Measurements from ENCODE around the gene ADGRD1. TPM values are rescaled to one million over a fixed set of nuclear protein-coding genes. Genes with fewer than 3 reads are reported as not detected.

The ADGRD1 gene
- total RNA-seq, 1 experiment from 2014 or later, result 0.97 TPM

DNA sequence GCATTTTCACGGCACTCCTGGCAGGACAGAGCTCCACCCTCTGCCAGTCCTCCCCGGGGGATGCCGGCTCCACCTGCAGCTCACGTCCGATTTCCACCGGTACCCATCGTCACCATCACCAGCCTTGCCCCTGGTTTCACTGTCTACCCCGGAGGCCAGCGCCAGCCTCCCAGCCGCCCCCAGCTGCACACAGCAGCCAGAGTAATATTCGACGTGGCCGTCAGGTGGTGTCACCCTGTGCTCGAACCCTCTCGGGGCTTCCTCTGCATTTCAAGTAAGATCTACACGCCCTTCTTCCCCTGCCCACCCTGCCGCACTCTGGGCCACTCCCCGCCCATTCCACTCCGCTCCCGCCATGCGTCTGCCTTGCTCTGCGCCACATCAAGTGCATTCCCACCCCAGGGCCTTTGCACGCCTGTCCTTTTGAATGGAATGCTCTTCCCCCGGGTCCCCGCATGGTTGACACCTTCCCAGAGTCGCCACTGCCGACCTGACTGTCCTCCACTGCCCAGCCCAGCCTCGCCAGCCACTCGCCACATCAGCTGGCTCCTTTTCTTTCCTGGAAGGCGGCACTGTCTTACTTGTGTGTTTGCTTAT is 80.3 kb downstream of the ADGRD1 start:
- no peak overlapping the region for H3K4me3 ChIP-seq (ENCODE audit: insufficient read depth, low read depth, low read length)
- no peaks in the 10 kb centered on the region for H3K27me3 ChIP-seq (ENCODE audit: control insufficient read depth, insufficient read depth, low read length)
- no peak for DNase-seq
- H3K36me3 ChIP-seq (replicated peaks; ENCODE audit: control insufficient read depth, insufficient read depth, low read length), result no peaks in the 10 kb centered on the region

DNA sequence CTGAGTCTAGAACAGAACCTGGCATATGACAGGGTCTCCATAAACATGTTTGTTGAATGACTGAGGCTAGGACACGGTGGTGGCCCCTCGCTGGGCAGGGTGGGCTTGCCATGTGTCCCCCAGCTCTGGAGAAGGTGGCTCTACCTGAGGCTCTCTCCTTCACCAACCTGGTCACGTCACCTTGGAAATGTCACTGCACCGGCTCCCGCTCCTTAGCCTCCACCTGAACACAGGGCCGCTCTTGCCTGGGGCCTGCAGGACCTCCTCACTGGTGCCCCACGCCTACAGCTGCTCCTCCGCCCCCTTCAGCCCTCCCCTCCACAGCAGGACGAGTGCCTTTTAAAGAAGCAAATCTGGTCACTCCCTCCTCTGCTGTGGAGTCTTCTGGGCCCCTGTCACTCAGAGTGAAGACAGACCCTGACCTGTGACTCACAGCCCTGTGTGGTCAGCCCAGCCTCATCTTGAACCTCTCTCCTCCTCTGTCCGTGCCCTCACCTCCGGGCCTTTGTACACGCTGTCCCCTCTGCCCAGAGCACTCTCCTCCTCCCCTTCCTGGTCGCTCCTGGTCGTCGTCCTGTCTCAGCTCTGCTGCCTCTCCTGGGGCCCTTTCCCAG is 81.0 kb downstream of the ADGRD1 start:
- no peak overlapping the region for H3K4me3 ChIP-seq (ENCODE audit: insufficient read depth, low read depth, low read length)
- H3K36me3 ChIP-seq (replicated peaks; ENCODE audit: control insufficient read depth, insufficient read depth, low read length), result no peaks in the 10 kb centered on the region
- no peaks in the 10 kb centered on the region for H3K27me3 ChIP-seq (ENCODE audit: control insufficient read depth, insufficient read depth, low read length)
- DNase-seq, result no peak

DNA sequence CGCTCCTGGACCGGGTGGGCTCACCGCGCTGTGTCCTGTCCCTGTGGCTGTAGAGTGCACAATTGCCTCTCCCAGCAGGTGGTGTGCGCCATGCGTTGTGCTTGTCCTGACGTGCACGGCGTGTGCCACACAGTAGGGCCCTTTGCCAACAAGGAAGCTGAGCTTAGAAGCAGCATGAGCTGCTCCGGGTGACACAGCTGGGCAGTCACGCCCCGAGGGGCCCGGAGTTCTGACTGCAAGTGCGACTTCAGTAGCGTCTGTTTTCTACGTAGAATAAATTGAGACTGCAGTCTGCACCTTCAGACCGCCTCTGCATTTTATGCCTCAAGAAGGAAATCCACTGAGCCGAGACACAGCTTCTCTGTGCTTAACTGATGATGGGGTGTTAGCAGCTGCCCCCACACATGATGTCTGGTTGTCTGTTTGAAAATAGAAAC is 81.6 kb downstream of the ADGRD1 start:
- Histone ChIP-seq H3K36me3 (replicated peaks; ENCODE audit: control insufficient read depth, insufficient read depth, low read length) (no peaks in the 10 kb centered on the region), H3K4me3 (ENCODE audit: insufficient read depth, low read depth, low read length) (no peak overlapping the region), H3K27me3 (ENCODE audit: control insufficient read depth, insufficient read depth, low read length) (no peaks in the 10 kb centered on the region)
- no peak for DNase-seq

DNA sequence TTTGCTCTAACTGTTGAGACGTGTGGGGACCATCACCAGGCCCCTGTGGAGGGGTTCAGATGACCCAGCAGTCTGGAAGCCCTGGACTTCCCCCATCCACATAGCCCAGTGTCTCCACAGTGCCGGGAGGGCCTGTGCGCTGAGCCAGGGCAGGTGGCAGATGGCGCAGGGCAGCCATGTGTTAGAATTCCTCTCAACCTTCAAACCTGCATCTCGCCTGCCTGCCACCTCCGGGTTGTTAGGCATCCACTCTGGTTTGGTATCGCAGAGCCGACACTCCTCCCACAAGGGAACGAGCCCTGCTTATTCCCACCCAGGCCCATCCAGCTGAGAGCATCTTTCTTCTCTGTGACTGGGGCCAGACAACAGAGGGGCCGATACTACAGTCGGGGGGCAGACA is 84.5 kb downstream of the ADGRD1 start:
- no peak for DNase-seq
- H3K36me3 ChIP-seq (replicated peaks; ENCODE audit: control insufficient read depth, insufficient read depth, low read length), result no peaks in the 10 kb centered on the region
- H3K27me3 ChIP-seq (ENCODE audit: control insufficient read depth, insufficient read depth, low read length), result no peaks in the 10 kb centered on the region
- no peak overlapping the region for H3K4me3 ChIP-seq (ENCODE audit: insufficient read depth, low read depth, low read length)

DNA sequence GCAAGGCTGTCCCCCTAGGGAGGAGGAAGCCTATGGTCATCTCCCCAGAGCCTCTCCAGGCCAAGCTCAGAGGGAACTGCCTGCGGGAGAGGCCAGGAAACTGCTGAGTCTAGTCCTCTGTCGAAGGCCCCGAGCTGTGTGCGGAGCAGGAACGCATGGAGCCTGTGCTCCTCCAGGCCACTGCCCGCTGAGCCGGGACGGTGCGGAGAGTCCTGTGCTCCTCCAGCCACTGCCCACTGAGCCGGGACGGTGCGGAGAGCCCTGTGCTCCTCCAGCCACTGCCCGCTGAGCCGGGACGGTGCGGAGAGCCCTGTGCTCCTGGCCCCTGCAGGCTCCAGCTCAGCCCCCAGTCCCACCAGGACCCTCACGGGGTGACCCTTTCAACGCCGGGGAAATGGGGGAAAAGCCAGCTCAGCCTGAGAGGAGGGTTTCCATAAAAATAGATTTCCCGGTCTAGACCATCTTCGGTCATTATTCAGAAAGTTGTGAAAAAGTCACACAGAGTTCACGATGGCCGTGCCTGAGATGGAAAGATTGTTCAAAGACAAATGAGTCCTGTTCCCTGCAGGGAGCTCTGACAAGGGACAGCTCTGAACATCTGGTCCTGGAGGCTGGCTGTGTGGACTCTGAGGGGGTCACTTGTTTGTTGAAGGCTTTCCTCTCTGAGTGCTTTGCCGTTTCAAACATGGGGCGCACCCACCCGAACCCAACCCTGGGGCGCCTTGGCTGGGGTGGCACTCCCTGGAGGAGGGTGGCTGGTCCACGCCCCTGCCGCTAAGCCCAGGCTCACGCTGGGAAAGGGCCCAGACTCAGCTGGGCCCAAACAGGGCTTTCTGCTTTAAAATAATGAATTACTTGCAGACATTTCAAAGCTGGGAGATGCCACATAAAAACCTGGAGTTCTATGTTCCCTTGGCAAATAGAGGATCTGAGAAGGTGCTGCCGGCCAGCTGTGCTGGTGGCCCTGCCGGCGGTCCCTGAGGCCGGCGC is 85.5 kb downstream of the ADGRD1 start:
- no peak overlapping the region for H3K4me3 ChIP-seq (ENCODE audit: insufficient read depth, low read depth, low read length)
- H3K36me3 ChIP-seq (replicated peaks; ENCODE audit: control insufficient read depth, insufficient read depth, low read length), result no peaks in the 10 kb centered on the region
- DNase-seq, result peak; percentile 47
- H3K27me3 ChIP-seq (ENCODE audit: control insufficient read depth, insufficient read depth, low read length), result no peaks in the 10 kb centered on the region

DNA sequence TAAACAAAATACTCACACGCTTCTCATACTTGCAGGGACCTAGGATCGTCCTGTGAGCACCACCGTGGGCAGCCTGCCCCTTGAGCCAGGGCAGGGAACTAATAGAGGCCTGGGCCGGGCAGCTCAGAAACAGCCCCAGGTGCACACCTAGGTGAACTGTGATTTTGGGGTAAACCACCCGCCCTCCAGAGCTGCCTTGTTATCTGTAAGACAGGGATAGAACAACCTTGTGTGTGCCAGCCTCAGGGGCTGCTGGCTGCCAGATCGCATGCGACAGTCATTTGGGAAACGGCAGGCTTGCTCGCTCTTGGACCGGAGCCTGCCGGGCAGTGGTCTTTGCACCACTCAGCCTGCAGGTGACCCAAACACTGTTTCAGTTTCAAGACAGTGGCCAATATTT is 86.8 kb downstream of the ADGRD1 start:
- no peaks in the 10 kb centered on the region for H3K27me3 ChIP-seq (ENCODE audit: control insufficient read depth, insufficient read depth, low read length)
- H3K4me3 ChIP-seq (ENCODE audit: insufficient read depth, low read depth, low read length), result no peak overlapping the region
- no peaks in the 10 kb centered on the region for H3K36me3 ChIP-seq (replicated peaks; ENCODE audit: control insufficient read depth, insufficient read depth, low read length)
- peak; percentile 43 for DNase-seq

DNA sequence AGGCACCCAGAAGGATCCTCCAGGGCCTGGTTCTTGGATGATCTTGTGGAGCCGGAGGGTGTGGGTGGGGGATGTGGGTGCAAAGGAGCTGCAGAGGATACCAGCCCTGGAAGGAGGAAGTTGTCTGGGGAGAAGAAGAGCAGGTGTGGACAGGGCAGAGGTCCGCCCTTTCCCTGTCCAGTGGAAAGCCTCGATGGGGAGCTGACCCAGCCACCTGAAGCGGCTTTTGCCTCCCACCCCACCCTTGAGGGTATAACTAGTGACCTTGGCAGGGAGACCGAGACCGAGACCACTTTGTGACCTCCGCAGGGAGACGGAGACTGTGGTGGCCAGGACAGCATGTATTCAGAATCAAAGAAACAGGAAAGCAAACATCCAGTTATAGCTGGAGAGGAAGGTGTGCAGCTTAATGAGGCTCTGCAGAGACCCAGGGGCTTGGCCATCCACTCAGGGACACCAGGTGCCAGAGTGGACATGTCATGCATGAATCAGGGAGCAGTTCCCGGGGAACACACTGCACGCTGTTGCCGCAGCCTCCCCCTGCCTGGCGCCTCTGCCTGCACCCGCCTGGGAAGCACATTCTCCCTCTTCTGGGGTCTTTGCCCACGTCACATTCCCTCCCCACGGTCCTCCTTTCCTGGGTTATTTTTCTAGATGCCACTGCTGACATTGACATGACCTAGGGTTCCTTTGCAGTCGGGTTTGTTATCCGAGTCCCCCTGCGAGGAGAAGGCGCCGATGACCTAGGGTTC is 87.7 kb downstream of the ADGRD1 start:
- no peaks in the 10 kb centered on the region for H3K36me3 ChIP-seq (replicated peaks; ENCODE audit: control insufficient read depth, insufficient read depth, low read length)
- no peaks in the 10 kb centered on the region for H3K27me3 ChIP-seq (ENCODE audit: control insufficient read depth, insufficient read depth, low read length)
- no peak overlapping the region for H3K4me3 ChIP-seq (ENCODE audit: insufficient read depth, low read depth, low read length)
- DNase-seq, result peak; percentile 54

DNA sequence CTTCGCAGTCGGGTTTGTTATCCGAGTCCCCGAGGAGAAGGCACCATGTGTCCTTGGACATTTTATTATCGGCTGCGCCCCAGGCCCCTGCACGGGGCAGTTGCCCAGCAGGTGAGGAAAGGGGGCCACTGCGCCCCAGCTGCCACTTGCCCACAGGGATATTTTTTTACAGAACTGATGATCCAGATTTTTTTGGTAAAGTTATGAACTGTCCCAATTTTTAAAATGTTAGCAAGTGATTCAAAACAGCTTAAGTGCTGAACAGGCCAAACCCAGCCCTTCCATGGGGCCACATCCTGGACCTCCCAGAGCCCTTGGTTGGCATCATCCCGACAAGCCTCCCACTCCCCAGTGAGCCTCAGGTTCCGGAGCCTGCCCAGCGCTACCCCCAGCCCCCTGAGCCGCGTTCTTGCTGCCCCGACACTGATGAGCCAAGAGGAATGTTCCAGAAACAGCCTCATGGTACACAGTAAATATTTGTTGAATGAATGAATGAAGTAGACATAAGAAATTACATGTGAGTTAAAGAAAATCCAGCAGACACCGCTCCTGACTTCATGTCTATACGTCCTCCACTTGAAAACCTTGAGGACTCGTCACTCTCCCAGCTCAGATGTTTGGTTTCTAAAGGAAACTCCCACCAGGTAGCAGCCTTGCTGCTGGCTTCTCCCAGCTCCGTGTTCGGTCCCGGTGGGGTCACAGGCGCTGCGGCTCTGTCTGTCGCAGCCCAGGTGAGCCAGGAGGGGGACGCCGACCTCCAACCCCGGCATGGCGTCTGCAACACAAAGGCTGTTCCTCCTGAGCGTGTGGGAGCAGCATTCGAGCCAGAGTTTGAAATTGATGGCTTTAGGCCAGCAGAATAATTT is 88.5 kb downstream of the ADGRD1 start:
- H3K36me3 ChIP-seq (replicated peaks; ENCODE audit: control insufficient read depth, insufficient read depth, low read length), result no peaks in the 10 kb centered on the region
- no peaks in the 10 kb centered on the region for H3K27me3 ChIP-seq (ENCODE audit: control insufficient read depth, insufficient read depth, low read length)
- DNase-seq, result peak; percentile 79
- no peak overlapping the region for H3K4me3 ChIP-seq (ENCODE audit: insufficient read depth, low read depth, low read length)

DNA sequence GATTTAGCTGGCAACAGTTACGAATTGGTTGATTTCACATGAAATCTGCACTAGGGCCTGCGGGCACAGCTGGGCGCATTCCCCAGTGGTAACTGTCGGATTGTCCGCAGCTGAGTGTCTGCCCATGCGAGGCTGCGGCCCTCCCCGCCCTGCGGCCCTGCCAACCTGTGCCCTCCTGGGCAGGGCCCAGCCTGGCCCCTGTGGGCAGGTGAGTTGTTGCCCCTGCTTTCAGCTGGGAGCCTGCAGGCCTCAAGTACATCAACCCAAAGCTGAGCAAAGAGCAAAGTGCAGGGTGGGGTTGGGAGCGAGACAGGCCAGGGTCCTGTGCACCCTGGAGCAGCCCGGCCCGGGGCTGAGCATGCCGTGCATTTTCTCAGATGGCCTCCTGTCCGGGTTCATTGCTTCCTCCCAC is 89.1 kb downstream of the ADGRD1 start:
- Histone ChIP-seq H3K27me3 (ENCODE audit: control insufficient read depth, insufficient read depth, low read length) (no peaks in the 10 kb centered on the region), H3K36me3 (replicated peaks; ENCODE audit: control insufficient read depth, insufficient read depth, low read length) (no peaks in the 10 kb centered on the region), H3K4me3 (ENCODE audit: insufficient read depth, low read depth, low read length) (no peak overlapping the region)
- DNase-seq, result peak; percentile 53

DNA sequence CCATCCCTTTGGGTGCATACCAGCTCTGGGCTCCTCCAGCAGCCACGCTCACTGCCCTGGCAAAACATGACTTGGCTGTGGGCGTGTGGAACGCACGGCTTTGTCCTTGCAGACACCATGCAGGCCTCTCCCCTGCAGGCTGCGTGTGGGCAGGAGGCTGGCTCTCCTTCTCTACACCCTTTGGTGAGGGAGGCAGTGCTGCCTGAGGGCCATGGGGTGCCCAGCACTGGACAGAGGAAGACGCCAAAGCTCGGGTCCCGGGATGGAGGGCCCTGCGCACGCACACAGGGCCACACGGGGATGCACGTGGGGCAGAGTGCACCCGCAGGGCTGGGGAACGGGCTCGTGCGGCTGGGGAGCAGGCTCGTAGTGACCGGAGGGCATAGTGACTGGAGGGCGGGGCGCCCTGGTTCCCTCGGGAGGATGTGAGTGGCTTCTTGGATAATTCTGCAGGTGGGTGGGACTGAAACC is 89.7 kb downstream of the ADGRD1 start:
- no peaks in the 10 kb centered on the region for H3K36me3 ChIP-seq (replicated peaks; ENCODE audit: control insufficient read depth, insufficient read depth, low read length)
- no peaks in the 10 kb centered on the region for H3K27me3 ChIP-seq (ENCODE audit: control insufficient read depth, insufficient read depth, low read length)
- DNase-seq, result peak; percentile 55
- H3K4me3 ChIP-seq (ENCODE audit: insufficient read depth, low read depth, low read length), result no peak overlapping the region

DNA sequence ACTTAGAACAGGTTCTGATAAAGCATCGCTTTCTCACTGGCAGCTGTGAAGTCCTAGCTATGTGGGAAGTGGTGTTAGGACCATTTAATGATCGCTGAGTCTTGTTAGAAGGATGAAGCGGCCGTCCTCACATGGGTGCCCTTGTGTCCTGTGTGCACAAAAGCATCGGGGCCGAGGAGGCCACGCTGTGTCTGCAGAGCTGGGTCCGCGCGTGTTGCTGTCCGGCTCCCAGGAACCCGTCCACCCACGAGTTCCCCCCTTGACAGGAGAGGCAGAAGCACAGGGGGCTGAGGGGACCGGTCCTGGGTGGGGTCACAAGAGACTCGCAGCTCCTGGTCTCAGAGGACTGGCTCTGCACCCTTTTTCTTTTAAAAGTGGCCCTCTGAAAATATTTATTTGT is 90.4 kb downstream of the ADGRD1 start:
- H3K27me3 ChIP-seq (ENCODE audit: control insufficient read depth, insufficient read depth, low read length), result no peaks in the 10 kb centered on the region
- H3K4me3 ChIP-seq (ENCODE audit: insufficient read depth, low read depth, low read length), result no peak overlapping the region
- no peaks in the 10 kb centered on the region for H3K36me3 ChIP-seq (replicated peaks; ENCODE audit: control insufficient read depth, insufficient read depth, low read length)
- DNase-seq, result peak; percentile 36

DNA sequence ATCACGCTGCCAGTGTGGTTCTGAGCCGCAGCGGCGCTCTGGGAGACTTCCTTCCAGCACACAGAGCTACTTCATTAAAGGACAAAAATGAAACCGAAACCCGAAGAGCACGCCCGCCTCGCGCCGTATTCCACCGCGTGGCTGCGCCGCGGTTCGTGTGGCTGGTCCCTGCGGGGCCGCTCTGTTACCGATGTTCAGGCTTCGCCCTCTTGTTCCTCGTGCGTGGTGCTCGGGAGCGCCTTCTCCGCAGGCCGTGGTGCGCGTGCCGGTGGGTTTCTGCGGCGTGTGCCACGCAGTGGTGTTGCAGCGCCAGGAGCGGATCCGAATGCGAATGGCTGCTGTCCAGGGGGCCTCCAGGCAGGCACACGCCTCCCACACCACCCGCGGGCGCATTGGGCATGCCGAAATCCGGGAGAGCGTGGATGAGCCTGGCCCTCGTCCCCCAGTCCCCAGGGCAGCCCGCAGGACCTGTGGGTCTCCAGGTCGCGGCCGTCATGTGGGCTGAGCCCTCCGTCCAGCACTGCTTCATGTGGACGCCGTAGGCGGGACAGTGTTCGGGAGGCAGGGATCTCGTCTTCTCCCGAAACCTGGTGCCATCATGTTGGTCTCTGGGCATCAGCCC is 91.2 kb downstream of the ADGRD1 start:
- Histone ChIP-seq H3K4me3 (ENCODE audit: insufficient read depth, low read depth, low read length) (no peak overlapping the region), H3K36me3 (replicated peaks; ENCODE audit: control insufficient read depth, insufficient read depth, low read length) (no peaks in the 10 kb centered on the region), H3K27me3 (ENCODE audit: control insufficient read depth, insufficient read depth, low read length) (no peaks in the 10 kb centered on the region)
- peak; percentile 52 for DNase-seq

DNA sequence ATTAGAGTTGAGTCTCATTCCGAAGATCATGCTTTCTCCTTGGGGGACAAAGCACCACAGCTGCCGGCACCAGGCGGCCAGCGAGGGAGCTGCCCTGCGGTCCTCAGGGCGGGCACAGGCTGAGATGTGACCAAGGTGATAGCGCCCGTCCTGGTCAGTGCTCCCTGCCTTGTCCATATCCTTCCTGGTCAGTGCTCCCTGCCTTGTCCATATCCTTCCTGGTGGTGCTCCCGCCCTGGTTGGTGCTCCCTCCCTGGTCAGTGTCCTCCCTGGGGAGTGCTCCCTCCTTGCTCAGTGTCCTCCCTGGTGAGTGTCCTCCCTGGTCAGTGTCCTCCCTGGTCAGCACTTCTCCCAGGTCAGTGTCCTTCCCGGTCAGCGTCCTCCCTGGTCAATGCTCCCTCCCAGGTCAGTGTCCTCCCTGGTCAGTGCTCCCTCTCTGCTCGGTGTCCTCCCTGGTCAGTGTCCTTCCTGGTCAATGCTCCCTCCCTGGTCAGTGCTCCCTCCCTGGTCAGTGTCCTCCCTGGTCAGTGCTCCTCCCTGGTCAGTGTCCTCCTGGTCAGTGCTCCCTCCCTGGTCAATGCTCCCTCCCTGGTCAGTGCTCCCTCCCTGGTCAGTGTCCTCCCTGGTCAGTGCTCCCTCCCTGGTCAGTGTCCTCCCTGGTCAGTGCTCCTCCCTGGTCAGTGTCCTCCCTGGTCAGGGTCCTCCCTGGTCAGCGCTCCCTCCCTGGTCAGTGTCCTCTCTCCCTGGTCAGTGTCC is 92.2 kb downstream of the ADGRD1 start:
- peak; percentile 35 for DNase-seq
- H3K4me3 ChIP-seq (ENCODE audit: insufficient read depth, low read depth, low read length), result no peak overlapping the region
- no peaks in the 10 kb centered on the region for H3K27me3 ChIP-seq (ENCODE audit: control insufficient read depth, insufficient read depth, low read length)
- H3K36me3 ChIP-seq (replicated peaks; ENCODE audit: control insufficient read depth, insufficient read depth, low read length), result no peaks in the 10 kb centered on the region
